ENCODE data around the gene AGBL3. TPM values are rescaled to one million over a fixed set of nuclear protein-coding genes. Genes with fewer than 3 reads are reported as not detected.
A peak's percentile ranks its signal among the peaks of the same experiment; 100 is the strongest.

AGBL3 gene
- total and polyA plus RNA-seq, 4 donors: 0.67 to 3.1 (median 1.8) TPM

- peak overlapping the region; percentile 15 to 43 for H3K27ac ChIP-seq (ENCODE audit: low read depth in 1 of 2, low read length in 2 of 2)
- peaks cover 0 to 23% (median 11%) of the 10 kb centered on the region in 4 donors for H3K4me1 ChIP-seq (ENCODE audit: control insufficient read depth in 4 of 4, insufficient read depth in 4 of 4, low read length in 3 of 4)
- no peaks in the 10 kb centered on the region for H3K27me3 ChIP-seq (ENCODE audit: control insufficient read depth in 4 of 4, insufficient read depth in 4 of 4, low read length in 3 of 4)
- no peak for DNase-seq (ENCODE audit: low spot score)
- no peak overlapping the region for H3K4me3 ChIP-seq (ENCODE audit: low read depth in 1 of 3, low read length in 3 of 3)
- H3K36me3 ChIP-seq (ENCODE audit: control insufficient read depth in 4 of 4, insufficient read depth in 3 of 4, low read depth in 1 of 4, low read length in 3 of 4): no peaks in the 10 kb centered on the region
- 81% methylated on average over 3 of the region's 3 CpGs for WGBS
- TF ChIP-seq GABPA (IDR thresholded peaks at IDR 0.05 in 1 of 2, conservative IDR thresholded peaks at IDR 0.05 in 1 of 2) (no peak), YY1 (IDR thresholded peaks at IDR 0.05) (no peak), SP1 (IDR thresholded peaks at IDR 0.05) (peak; percentile 34), EGR1 (IDR thresholded peaks at IDR 0.05; ENCODE audit: low read depth in 2 of 2) (no peak), REST (IDR thresholded peaks at IDR 0.05) (no peak), RAD21 (IDR thresholded peaks at IDR 0.05) (peak in 1 of 2 donors; percentile 16), MAX (IDR thresholded peaks at IDR 0.05) (no peak), FOXA2 (IDR thresholded peaks at IDR 0.05) (no peak), RXRA (IDR thresholded peaks at IDR 0.05) (peak; percentile 49 to 57), ATF3 (IDR thresholded peaks at IDR 0.05) (no peak), TAF1 (conservative IDR thresholded peaks at IDR 0.05) (no peak), FOXA1 (IDR thresholded peaks at IDR 0.05) (no peak), NR2F2 (IDR thresholded peaks at IDR 0.05) (peak; percentile 80)
- no peak overlapping the region for H3K9ac ChIP-seq (ENCODE audit: low read depth in 1 of 2, low read length in 2 of 2)
- H3K9me3 ChIP-seq (ENCODE audit: control insufficient read depth in 4 of 4, low read length in 3 of 4): no peaks in the 10 kb centered on the region
These were observed 157.8 kb downstream of the AGBL3 start for GRCh38 chr7:135143885-135144668.

- WGBS: 4% methylated on average over 6 of the region's 6 CpGs
- peak overlapping the region; percentile 94 to 100 for H3K27ac ChIP-seq (ENCODE audit: low read depth in 1 of 2, low read length in 2 of 2)
- H3K4me1 ChIP-seq (ENCODE audit: control insufficient read depth in 4 of 4, insufficient read depth in 4 of 4, low read length in 3 of 4): peaks cover 2 to 45% (median 20%) of the 10 kb centered on the region in 4 donors
- no peaks in the 10 kb centered on the region for H3K27me3 ChIP-seq (ENCODE audit: control insufficient read depth in 4 of 4, insufficient read depth in 4 of 4, low read length in 3 of 4)
- TF ChIP-seq SP1 (IDR thresholded peaks at IDR 0.05) (no peak), RAD21 (IDR thresholded peaks at IDR 0.05) (peak; percentile 21 to 43), RXRA (IDR thresholded peaks at IDR 0.05) (no peak), NR2F2 (IDR thresholded peaks at IDR 0.05) (peak; percentile 29), MAX (IDR thresholded peaks at IDR 0.05) (no peak), FOXA2 (IDR thresholded peaks at IDR 0.05) (no peak)
- no peaks in the 10 kb centered on the region for H3K9me3 ChIP-seq (ENCODE audit: control insufficient read depth in 4 of 4, low read length in 3 of 4)
- peaks cover 2 to 9% (median 5%) of the 10 kb centered on the region in 4 donors for H3K36me3 ChIP-seq (ENCODE audit: control insufficient read depth in 4 of 4, insufficient read depth in 3 of 4, low read depth in 1 of 4, low read length in 3 of 4)
- H3K4me3 ChIP-seq (ENCODE audit: low read depth in 1 of 3, low read length in 3 of 3): peak overlapping the region; percentile 49 to 99 (median 93)
- H3K9ac ChIP-seq (ENCODE audit: low read depth in 1 of 2, low read length in 2 of 2): peak overlapping the region; percentile 89 to 100
- peak; percentile 34 for DNase-seq (ENCODE audit: low spot score)
These were observed 161.1 kb downstream of the AGBL3 start for GRCh38 chr7:135147341-135147898.

Data from liver (tissue), 9 donors.